Tibial artery (tissue), 4 donors: ENCODE results near the gene FOXL1.
A peak's percentile ranks its signal among the peaks of the same experiment; 100 is the strongest.

Source experiments
- DNase-seq, 2 donors: peaks; one replicate each; pipeline ENCODE4 v3.0.0-alpha.2; 2019
- H3K27ac ChIP-seq, 2 donors: fragments of 200-600 bp; sonication (generic) in 1 of 2; 1 replicate in 1 of 2; 2 replicates in 1 of 2; pipeline ENCODE4 v1.5.1; 2018 to 2019; ENCODE audit warnings: mild to moderate bottlenecking in 1 of 2
- H3K27me3 ChIP-seq, 2 donors: fragments of 200-600 bp; sonication (generic) in 1 of 2; one replicate each; pipeline versions ENCODE4 v1.5.1 to v1.6.0; 2016 to 2019
- H3K36me3 ChIP-seq, 3 donors: fragments of 200-600 bp; sonication (generic) in 2 of 3; one replicate each; pipeline ENCODE4 v1.5.1; 2016 to 2019; ENCODE audit warnings: mild to moderate bottlenecking in 2 of 3
- H3K4me1 ChIP-seq, 4 donors: fragments of 200-600 bp; sonication (generic) in 2 of 4; 1 replicate in 3 of 4; 2 replicates in 1 of 4; pipeline ENCODE4 v1.5.1; 2016 to 2019
- H3K4me3 ChIP-seq, 2 donors: fragments of 200-600 bp; sonication (generic) in 1 of 2; 1 replicate in 1 of 2; 2 replicates in 1 of 2; pipeline ENCODE4 v1.5.1; 2018 to 2019; ENCODE audit warnings: mild to moderate bottlenecking in 2 of 2
- H3K9me3 ChIP-seq, 3 donors: fragments of 200-600 bp; sonication (generic) in 1 of 3; one replicate each; pipeline ENCODE4 v1.5.1; 2016 to 2019
- intact Hi-C: fragments of 100-400 bp; cut with DNase I; formaldehyde crosslinking; loops from one replicate; pipeline ENCODE4 v1.15.0; 2023; ENCODE audit warnings: low total_unique reads
- TF ChIP-seq, protein P1 (sequence below), 2 experiments: fragments of 200-600 bp in 1 of 2; fragments of 450-650 bp in 1 of 2; IDR thresholded peaks; one replicate each; pipeline ENCODE4 v1.5.1; 2017 to 2019; ENCODE audit warnings: antibody characterized with exemption in 2 of 2, mild to moderate bottlenecking in 1 of 2, moderate library complexity in 1 of 2

The FOXL1 gene

DNA sequence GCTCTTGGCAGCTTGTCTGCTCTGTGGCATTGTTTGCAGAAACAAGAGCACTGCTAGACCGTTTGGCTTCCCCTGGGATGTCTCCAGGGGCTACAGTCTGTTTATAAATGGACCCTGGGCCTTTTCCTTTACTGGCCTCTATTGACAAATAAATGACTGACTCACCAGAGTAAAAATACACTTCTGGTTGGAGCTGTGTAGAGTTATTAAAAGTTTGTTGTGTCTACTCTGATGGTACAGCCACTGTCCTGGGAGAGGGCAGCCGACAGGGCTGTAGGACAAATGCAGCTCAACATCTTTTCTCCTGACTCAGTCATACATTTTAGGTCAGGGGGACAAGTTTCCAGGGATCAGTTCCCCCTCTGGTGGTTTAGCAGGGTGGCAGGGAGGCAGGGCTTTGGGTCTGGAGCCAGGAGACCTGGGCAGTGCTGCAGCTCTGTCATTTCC is 30.0 kb downstream of the FOXL1 start:
- no peaks in the 10 kb centered on the region for H3K27me3 ChIP-seq
- no peak for DNase-seq
- H3K36me3 ChIP-seq = no peaks in the 10 kb centered on the region
- intact Hi-C loops = no loop called here
- peak overlapping the region; percentile 84 to 89 for H3K27ac ChIP-seq
- H3K4me1 ChIP-seq = peaks cover 9 to 56% (median 36%) of the 10 kb centered on the region in 4 donors
- TF ChIP-seq, protein P1, sequence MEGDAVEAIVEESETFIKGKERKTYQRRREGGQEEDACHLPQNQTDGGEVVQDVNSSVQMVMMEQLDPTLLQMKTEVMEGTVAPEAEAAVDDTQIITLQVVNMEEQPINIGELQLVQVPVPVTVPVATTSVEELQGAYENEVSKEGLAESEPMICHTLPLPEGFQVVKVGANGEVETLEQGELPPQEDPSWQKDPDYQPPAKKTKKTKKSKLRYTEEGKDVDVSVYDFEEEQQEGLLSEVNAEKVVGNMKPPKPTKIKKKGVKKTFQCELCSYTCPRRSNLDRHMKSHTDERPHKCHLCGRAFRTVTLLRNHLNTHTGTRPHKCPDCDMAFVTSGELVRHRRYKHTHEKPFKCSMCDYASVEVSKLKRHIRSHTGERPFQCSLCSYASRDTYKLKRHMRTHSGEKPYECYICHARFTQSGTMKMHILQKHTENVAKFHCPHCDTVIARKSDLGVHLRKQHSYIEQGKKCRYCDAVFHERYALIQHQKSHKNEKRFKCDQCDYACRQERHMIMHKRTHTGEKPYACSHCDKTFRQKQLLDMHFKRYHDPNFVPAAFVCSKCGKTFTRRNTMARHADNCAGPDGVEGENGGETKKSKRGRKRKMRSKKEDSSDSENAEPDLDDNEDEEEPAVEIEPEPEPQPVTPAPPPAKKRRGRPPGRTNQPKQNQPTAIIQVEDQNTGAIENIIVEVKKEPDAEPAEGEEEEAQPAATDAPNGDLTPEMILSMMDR (IDR thresholded peaks at IDR 0.05) = no peak
- no peaks in the 10 kb centered on the region for H3K9me3 ChIP-seq
- no peak overlapping the region for H3K4me3 ChIP-seq

DNA sequence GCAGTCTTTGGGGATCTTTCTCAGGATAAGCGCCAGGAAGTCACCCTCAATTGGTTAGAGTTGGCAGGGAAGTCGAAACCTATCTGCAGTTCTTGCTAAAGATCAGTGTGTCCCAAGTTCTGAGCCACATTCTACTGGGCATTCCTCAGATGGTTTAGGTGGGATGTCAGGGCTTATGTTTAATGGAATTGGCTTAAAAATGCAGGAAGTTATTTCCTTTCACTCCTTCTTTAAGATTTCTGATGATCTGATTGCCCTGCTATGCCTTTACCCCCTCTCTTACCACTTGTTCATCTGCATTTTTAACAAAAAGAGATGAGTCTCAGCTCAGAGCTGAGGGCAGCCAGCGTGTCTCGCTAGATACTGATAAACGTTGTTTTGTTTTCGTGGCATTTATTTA is 30.8 kb downstream of the FOXL1 start:
- intact Hi-C loops = no loop called here
- Histone ChIP-seq H3K4me3 (no peak overlapping the region), H3K9me3 (no peaks in the 10 kb centered on the region), H3K4me1 (peaks cover 9 to 64% (median 41%) of the 10 kb centered on the region in 4 donors), H3K27me3 (no peaks in the 10 kb centered on the region), H3K36me3 (no peaks in the 10 kb centered on the region), H3K27ac (peak overlapping the region; percentile 84 to 89)
- DNase-seq = no peak
- TF ChIP-seq, protein P1 (IDR thresholded peaks at IDR 0.05) = no peak

DNA sequence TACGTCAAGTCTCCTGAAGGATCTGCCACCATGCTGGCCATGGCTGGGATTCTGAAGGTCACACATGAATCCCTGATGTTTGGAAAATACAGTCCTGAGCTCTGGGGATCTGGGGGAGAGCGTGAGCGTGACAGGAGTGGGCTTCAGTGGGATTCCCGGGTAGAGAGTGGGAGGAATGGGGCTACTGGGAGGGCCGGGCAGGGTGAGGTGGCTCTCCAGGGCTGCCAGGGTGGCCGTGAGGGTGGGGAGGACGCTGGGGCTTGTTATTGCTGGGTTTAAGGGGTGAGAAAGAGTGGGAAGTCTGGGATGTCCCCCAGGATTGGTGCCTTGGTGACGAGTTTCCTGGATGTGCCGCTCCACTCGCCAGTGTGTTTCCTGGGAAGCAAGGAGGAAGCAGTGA is 31.3 kb downstream of the FOXL1 start:
- Histone ChIP-seq H3K9me3 (no peaks in the 10 kb centered on the region), H3K4me3 (no peak overlapping the region), H3K4me1 (peaks cover 9 to 69% (median 46%) of the 10 kb centered on the region in 4 donors), H3K27ac (peak overlapping the region; percentile 84 to 89), H3K27me3 (no peaks in the 10 kb centered on the region), H3K36me3 (no peaks in the 10 kb centered on the region)
- intact Hi-C loops = loop anchor here (5.0 kb wide), 1 partner anchor 32 kb away; the partner anchor contains the start of gene FOXL1
- DNase-seq = no peak
- TF ChIP-seq, protein P1 (IDR thresholded peaks at IDR 0.05) = no peak

DNA sequence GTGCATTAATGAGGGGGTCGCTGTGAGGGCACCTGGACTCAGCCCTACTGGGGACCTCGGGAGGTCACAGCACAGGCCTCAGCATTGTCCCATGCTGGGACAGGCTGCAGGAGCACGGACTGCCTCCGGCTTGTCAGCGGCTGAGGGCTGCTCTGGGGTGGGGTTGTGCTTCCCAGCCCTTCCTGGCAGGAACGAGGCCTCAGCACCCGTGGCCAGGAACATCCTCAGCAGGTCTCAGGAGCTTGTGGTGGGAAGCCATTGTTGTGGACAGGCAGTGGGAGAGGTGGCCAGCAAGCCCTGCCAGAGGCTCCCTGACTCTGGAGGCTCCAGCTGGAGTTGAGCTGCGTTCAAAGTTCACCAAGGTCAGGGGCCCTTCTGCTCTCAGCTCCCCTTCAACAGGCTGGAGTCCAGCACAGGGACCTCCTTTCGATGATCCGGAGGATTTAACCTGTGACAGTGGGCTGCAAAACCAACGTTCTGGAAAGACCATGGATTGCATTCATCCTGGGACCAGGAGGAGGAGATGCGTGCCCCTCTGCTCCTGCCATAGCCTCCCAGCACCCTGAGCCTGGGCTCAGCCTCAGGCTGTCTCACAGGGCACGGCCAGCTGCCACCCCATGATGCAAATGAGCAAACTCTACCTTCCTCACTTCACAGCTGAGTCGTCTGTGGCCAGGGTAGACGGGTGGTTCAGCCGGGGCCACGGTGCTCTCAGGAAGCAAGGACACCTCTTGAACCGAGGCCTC is 32.6 kb downstream of the FOXL1 start:
- peak overlapping the region; percentile 84 to 89 for H3K27ac ChIP-seq
- H3K36me3 ChIP-seq = no peaks in the 10 kb centered on the region
- H3K27me3 ChIP-seq = no peaks in the 10 kb centered on the region
- H3K4me1 ChIP-seq = peaks cover 9 to 74% (median 46%) of the 10 kb centered on the region in 4 donors
- no peak for DNase-seq
- H3K4me3 ChIP-seq = peak overlapping the region; percentile 14 to 39
- intact Hi-C loops = loop anchor here (5.0 kb wide), 1 partner anchor 34 kb away; the partner anchor contains the start of gene FOXL1
- TF ChIP-seq, protein P1 (IDR thresholded peaks at IDR 0.05) = no peak
- H3K9me3 ChIP-seq = no peaks in the 10 kb centered on the region

DNA sequence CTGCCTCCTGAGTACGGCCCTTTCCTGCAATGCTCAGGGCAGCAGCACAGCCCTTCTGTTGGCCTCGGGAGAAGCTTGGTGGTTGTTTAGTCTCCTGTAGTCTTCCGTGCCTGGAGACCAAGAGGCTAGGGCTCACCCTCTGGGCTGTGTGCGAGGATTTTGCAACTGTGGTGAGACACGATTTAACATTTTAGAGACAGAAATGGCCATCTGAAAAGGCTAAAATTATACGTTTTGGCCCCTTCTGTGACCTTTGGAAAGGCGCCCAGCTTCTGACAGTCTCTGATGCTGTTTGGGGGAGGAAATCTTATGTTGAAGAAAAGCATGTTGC is 33.1 kb downstream of the FOXL1 start:
- DNase-seq = peak; percentile 39 to 89
- Histone ChIP-seq H3K9me3 (no peaks in the 10 kb centered on the region), H3K27ac (peak overlapping the region; percentile 84 to 89), H3K4me1 (peaks cover 9 to 76% (median 46%) of the 10 kb centered on the region in 4 donors), H3K4me3 (peak overlapping the region; percentile 14 to 39), H3K36me3 (no peaks in the 10 kb centered on the region), H3K27me3 (no peaks in the 10 kb centered on the region)
- TF ChIP-seq, protein P1 (IDR thresholded peaks at IDR 0.05) = no peak
- intact Hi-C loops = loop anchor here (5.0 kb wide), 1 partner anchor 34 kb away; the partner anchor contains the start of gene FOXL1
